ENCODE measurements around the gene SYT2. TPM values are rescaled to one million over a fixed set of nuclear protein-coding genes. Genes with fewer than 3 reads are reported as not detected.
"Not testable (repeated sequence)": the region's sequence is repeated elsewhere in the genome, so short reads cannot be mapped to it uniquely, and the experiment has no call there.

SYT2 gene
- total RNA-seq, 1 experiment from 2014 or later = 0.69 TPM

DNA sequence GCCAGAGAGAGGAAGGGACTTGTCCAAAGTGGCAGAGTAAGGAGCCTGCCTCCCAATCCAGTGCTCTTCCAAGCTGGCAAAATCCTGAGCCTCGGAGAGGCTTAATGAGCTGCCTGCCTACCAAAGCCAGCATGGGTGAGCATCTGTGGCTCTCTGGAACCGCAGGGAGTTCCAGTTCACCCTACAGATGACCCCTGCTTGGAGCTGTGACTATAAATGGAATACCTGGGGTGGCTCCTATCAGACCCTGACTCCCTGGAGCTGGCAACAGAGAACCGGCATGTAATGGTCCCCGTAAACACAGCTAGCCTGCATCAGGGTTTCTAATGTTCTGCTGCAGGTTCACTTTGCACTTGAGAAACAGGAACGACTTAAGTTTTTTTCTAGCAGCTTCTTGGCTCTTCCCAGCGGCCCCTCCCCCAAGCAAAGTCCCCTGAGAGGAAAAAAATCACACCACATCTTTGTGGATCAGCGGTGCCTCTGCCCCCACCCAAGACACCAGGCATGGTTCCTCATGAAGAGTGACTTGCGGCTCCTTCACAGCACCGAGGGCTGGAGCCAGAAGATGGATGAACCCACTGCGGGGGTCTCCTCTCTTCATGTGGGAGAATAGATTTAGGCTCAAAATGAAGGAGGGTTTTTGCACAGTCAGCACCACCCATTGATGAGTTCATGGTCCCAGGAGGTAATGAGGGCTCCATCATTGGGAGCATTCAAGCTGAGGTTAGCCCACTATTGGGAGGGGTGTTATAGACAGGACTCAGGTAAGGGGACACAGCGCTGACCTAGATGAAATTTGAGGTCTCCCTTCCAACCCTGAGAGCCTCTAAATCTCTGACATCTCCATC, 79.0 kb downstream of the SYT2 start:
- Histone ChIP-seq H3K27me3 (replicated peaks; ENCODE audit: insufficient read depth, low read depth, low read length, poor library complexity) (no peaks in the 10 kb centered on the region), H3K27ac (ENCODE audit: low read depth, low read length, poor library complexity, severe bottlenecking) (no peak overlapping the region), H3K4me1 (ENCODE audit: insufficient read depth, low read length, poor library complexity, severe bottlenecking) (peaks cover 19% of the 10 kb centered on the region), H3K9me3 (ENCODE audit: low read depth, low read length, poor library complexity, severe bottlenecking) (no peaks in the 10 kb centered on the region), H3K4me3 (ENCODE audit: low read depth, low read length, poor library complexity, severe bottlenecking) (no peak overlapping the region), H3K36me3 (ENCODE audit: insufficient read depth, low read length, poor library complexity, severe bottlenecking) (no peaks in the 10 kb centered on the region)
- no peak for DNase-seq (ENCODE audit: low spot score)
- TF ChIP-seq, protein P1, sequence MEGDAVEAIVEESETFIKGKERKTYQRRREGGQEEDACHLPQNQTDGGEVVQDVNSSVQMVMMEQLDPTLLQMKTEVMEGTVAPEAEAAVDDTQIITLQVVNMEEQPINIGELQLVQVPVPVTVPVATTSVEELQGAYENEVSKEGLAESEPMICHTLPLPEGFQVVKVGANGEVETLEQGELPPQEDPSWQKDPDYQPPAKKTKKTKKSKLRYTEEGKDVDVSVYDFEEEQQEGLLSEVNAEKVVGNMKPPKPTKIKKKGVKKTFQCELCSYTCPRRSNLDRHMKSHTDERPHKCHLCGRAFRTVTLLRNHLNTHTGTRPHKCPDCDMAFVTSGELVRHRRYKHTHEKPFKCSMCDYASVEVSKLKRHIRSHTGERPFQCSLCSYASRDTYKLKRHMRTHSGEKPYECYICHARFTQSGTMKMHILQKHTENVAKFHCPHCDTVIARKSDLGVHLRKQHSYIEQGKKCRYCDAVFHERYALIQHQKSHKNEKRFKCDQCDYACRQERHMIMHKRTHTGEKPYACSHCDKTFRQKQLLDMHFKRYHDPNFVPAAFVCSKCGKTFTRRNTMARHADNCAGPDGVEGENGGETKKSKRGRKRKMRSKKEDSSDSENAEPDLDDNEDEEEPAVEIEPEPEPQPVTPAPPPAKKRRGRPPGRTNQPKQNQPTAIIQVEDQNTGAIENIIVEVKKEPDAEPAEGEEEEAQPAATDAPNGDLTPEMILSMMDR (conservative IDR thresholded peaks at IDR 0.05; ENCODE audit: low read depth, low read length) = no peak
- TF ChIP-seq EZH2 (IDR thresholded peaks at IDR 0.05; ENCODE audit: borderline replicate concordance, low read depth, low read length, poor library complexity, severe bottlenecking) = no peak
- BruUV-seq (replicated peaks) = no TSS peak
- intact Hi-C loops (cut with micrococcal nuclease; ENCODE audit: unreplicated experiment) = no loop called here
- ChIA-PET POLR2A (ENCODE audit: low non-redundant PET) (no interaction called here), CTCF (no interaction called here)

DNA sequence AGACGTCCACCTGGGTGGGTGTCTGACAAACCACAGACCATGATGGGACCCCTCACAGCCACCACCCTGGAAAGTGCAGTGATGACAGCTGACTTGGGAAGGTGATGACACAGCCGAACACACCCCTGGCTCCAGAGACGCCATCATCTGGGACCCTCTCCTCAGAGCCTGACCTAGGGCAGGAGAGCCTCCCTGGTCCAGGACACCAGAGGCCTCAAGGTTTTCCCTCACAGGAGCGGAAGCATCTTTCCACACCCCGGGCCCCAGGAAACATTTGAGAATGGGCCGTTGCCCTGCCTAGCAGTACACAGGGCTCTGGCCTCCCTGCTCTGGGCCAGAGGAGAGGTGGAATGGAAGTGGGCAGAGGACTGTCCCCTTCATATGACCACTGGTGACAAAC, 79.7 kb downstream of the SYT2 start:
- intact Hi-C loops (cut with micrococcal nuclease; ENCODE audit: unreplicated experiment) = no loop called here
- CTCF ChIA-PET = no interaction called here

DNA sequence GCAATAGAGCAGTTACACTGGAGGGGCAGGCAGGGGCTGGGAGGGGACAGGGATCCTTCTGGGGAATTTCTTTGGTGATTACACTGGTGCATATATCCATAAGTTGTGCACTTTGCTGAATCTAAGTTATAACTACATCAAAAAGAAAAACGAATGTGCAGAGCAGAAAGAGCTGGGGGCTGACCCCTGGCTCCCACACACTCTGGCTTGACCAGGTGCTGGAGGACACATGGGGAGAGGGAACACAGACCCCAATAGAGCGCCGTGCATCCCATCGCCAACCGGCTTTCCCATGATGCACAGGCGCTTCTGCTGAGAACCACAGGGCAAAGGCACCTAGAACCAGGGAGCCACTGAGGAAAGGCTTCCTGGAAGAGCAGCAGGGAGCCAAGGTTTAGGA, 80.2 kb downstream of the SYT2 start:
- H3K27ac ChIP-seq (ENCODE audit: low read depth, low read length, poor library complexity, severe bottlenecking); intact Hi-C loops (cut with micrococcal nuclease; ENCODE audit: unreplicated experiment); H3K4me3 ChIP-seq (ENCODE audit: low read depth, low read length, poor library complexity, severe bottlenecking); H3K27me3 ChIP-seq (replicated peaks; ENCODE audit: insufficient read depth, low read depth, low read length, poor library complexity); POLR2A ChIA-PET (ENCODE audit: low non-redundant PET); BruUV-seq (replicated peaks); CTCF ChIA-PET; H3K36me3 ChIP-seq (ENCODE audit: insufficient read depth, low read length, poor library complexity, severe bottlenecking); DNase-seq (ENCODE audit: low spot score); H3K9me3 ChIP-seq (ENCODE audit: low read depth, low read length, poor library complexity, severe bottlenecking): not testable (repeated sequence)
- peaks cover 29% of the 10 kb centered on the region for H3K4me1 ChIP-seq (ENCODE audit: insufficient read depth, low read length, poor library complexity, severe bottlenecking)

More for the DNA sequence above, 79.7 kb downstream of the SYT2 start:
- H3K4me1 ChIP-seq (ENCODE audit: insufficient read depth, low read length, poor library complexity, severe bottlenecking) = peaks cover 27% of the 10 kb centered on the region
- no peak for DNase-seq (ENCODE audit: low spot score)
- H3K27ac ChIP-seq (ENCODE audit: low read depth, low read length, poor library complexity, severe bottlenecking) = no peak overlapping the region
- no peaks in the 10 kb centered on the region for H3K9me3 ChIP-seq (ENCODE audit: low read depth, low read length, poor library complexity, severe bottlenecking)
- TF ChIP-seq EZH2 (IDR thresholded peaks at IDR 0.05; ENCODE audit: borderline replicate concordance, low read depth, low read length, poor library complexity, severe bottlenecking) = no peak
- TF ChIP-seq, protein P1 (conservative IDR thresholded peaks at IDR 0.05; ENCODE audit: low read depth, low read length) = no peak
- no peaks in the 10 kb centered on the region for H3K27me3 ChIP-seq (replicated peaks; ENCODE audit: insufficient read depth, low read depth, low read length, poor library complexity)
- H3K36me3 ChIP-seq (ENCODE audit: insufficient read depth, low read length, poor library complexity, severe bottlenecking) = no peaks in the 10 kb centered on the region
- POLR2A ChIA-PET (ENCODE audit: low non-redundant PET) = no interaction called here
- no TSS peak for BruUV-seq (replicated peaks)
- H3K4me3 ChIP-seq (ENCODE audit: low read depth, low read length, poor library complexity, severe bottlenecking) = no peak overlapping the region

DNA sequence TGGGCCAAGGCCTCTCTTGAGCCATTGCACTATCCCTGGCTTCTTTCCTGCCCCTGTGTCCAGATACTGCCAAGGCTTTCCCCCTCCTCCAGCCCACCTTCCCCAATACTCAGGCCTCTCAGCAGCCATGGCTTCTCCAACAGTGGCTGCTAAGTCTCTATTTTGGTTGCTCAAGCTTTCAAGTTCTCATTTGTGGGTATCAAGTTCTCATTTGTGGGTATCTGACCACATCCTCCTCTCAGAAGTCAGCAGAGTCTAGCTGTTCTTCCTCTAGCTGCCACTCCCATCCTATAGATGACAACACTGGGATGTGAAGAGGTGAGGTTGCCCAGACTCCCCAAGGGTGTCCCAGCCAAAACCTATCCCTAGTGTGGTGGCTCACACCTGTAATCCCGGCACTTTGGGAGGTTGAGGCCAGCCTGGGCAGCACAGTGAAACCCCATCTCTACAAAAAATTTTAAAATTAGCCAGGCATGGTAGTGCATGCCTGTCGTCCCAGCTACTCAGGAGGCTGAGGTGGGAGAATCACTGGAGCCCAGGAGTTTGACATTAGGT, 80.9 kb downstream of the SYT2 start:
- CTCF ChIA-PET; H3K4me3 ChIP-seq (ENCODE audit: low read depth, low read length, poor library complexity, severe bottlenecking); H3K36me3 ChIP-seq (ENCODE audit: insufficient read depth, low read length, poor library complexity, severe bottlenecking); H3K27ac ChIP-seq (ENCODE audit: low read depth, low read length, poor library complexity, severe bottlenecking); BruUV-seq (replicated peaks); H3K9me3 ChIP-seq (ENCODE audit: low read depth, low read length, poor library complexity, severe bottlenecking); intact Hi-C loops (cut with micrococcal nuclease; ENCODE audit: unreplicated experiment); DNase-seq (ENCODE audit: low spot score); POLR2A ChIA-PET (ENCODE audit: low non-redundant PET); H3K27me3 ChIP-seq (replicated peaks; ENCODE audit: insufficient read depth, low read depth, low read length, poor library complexity): not testable (repeated sequence)
- H3K4me1 ChIP-seq (ENCODE audit: insufficient read depth, low read length, poor library complexity, severe bottlenecking) = peaks cover 29% of the 10 kb centered on the region

All from A673 (cell line).